Kidney (tissue), 14 donors: ENCODE measurements around the gene SLC35B4. TPM values are rescaled to one million over a fixed set of nuclear protein-coding genes. Genes with fewer than 3 reads are reported as not detected.
"Not testable (repeated sequence)": the region's sequence is repeated elsewhere in the genome, so short reads cannot be mapped to it uniquely, and the experiment has no call there.

Source experiments
- DNase-seq, 5 donors: peaks; one replicate each; pipeline ENCODE4 v3.0.0-alpha.2; 2013 to 2020
- FAIRE-seq: peaks from 2 replicates; lab custom pipeline; 2012; peaks lifted over from hg19 to GRCh38; lab: Jason Lieb, UNC
- H3K27ac ChIP-seq, 2 donors: one replicate each; pipeline ENCODE4 v1.7.0; 2013; ENCODE audit warnings: low read depth in 2 of 2, low read length in 2 of 2, inconsistent platforms in 1 of 2
- H3K27me3 ChIP-seq: one replicate; pipeline ENCODE4 v1.7.1; 2013; ENCODE audit warnings: low read length, inconsistent platforms; ENCODE audit not compliant: control insufficient read depth, insufficient read depth
- H3K36me3 ChIP-seq, 3 donors: one replicate each; pipeline versions ENCODE4 v1.7.0 to v1.7.1; 2013; ENCODE audit warnings: low read length in 3 of 3, control low read depth in 1 of 3, inconsistent platforms in 1 of 3; ENCODE audit not compliant: insufficient read depth in 3 of 3, control insufficient read depth in 2 of 3
- H3K4me1 ChIP-seq, 3 donors: one replicate each; pipeline versions ENCODE4 v1.7.0 to v1.7.1; 2013; ENCODE audit warnings: low read length in 3 of 3, inconsistent platforms in 1 of 3, low read depth in 1 of 3; ENCODE audit not compliant: control insufficient read depth in 2 of 3, insufficient read depth in 2 of 3
- H3K4me3 ChIP-seq, 3 donors: one replicate each; pipeline versions ENCODE4 v1.7.0 to v1.8.1; 2013; ENCODE audit warnings: low read length in 3 of 3, control low read depth in 1 of 3, inconsistent platforms in 1 of 3
- H3K9ac ChIP-seq, 3 donors: one replicate each; pipeline versions ENCODE4 v1.7.0 to v1.7.1; 2013; ENCODE audit warnings: low read length in 3 of 3, control low read depth in 1 of 3, inconsistent platforms in 1 of 3
- H3K9me3 ChIP-seq, 3 donors: one replicate each; pipeline versions ENCODE4 v1.7.0 to v1.7.1; 2013; ENCODE audit warnings: low read length in 3 of 3, control low read depth in 1 of 3, inconsistent platforms in 1 of 3; ENCODE audit not compliant: control insufficient read depth in 2 of 3, insufficient read depth in 1 of 3
- CTCF ChIP-seq: IDR thresholded peaks from 3 replicates; pipeline ENCODE4 v1.5.1; 2012; ENCODE audit warnings: mild to moderate bottlenecking, moderate library complexity, borderline replicate concordance; ENCODE audit not compliant: insufficient read depth; ENCODE audit errors: extremely low read depth
- intact Hi-C: fragments of 100-400 bp; cut with DNase I; formaldehyde crosslinking; loops from one replicate; pipeline ENCODE4 v1.11.1; 2022
- polyA plus RNA-seq: library from polyadenylated mRNA; stranded (reverse); fragments of 350-450 nt; fragmentation: Illumina TruSeq; extraction: RNeasy Lipid Tissue Mini Kit (QIAGEN cat#74804); gene quantifications from one replicate; pipeline ENCODE4 v1.2.3, GENCODE V29; 2014; ENCODE audit warnings: low read depth, low replicate concordance; ENCODE audit not compliant: insufficient read depth
- total RNA-seq: library from RNA; stranded (reverse); fragmentation: NEBNext Ultra II Directional; extraction: Animal tissue kit (Norgen Biotek cat#: 25700); gene quantifications from one replicate; pipeline ENCODE4 v1.2.1, GENCODE V29; 2021
- donor health status: control.
- donor health status: control.
- donor health status: control.
- donor health status: control.
- donor health status: control.
- donor health status: DM: yes; HTN: yes; CAD: no.
- donor health status: Normal renal cell carcinoma (clear cell type).

The SLC35B4 gene
- total and polyA plus RNA-seq, 2 donors from 2014 or later, result 12.9 to 19.6 TPM

- TF ChIP-seq CTCF, result no peak
- peak; percentile 33 for FAIRE-seq
Observed at GRCh38 chr7:134297489-134297888, 19.2 kb downstream of the SLC35B4 start.

GRCh38 chr7:134295982-134296381 is 20.7 kb downstream of the SLC35B4 start:
- H3K4me1 ChIP-seq, H3K9ac ChIP-seq, intact Hi-C loops, DNase-seq, FAIRE-seq, H3K4me3 ChIP-seq, H3K27me3 ChIP-seq, H3K9me3 ChIP-seq, H3K27ac ChIP-seq: not testable (repeated sequence)
- peaks cover 6 to 27% (median 26%) of the 10 kb centered on the region in 3 donors for H3K36me3 ChIP-seq

More at GRCh38 chr7:134297489-134297888, 19.2 kb downstream of the SLC35B4 start:
- Histone ChIP-seq H3K27ac (no peak overlapping the region), H3K9me3 (no peaks in the 10 kb centered on the region), H3K9ac (no peak overlapping the region), H3K4me1 (peaks cover 0 to 12% (median 2%) of the 10 kb centered on the region in 3 donors), H3K36me3 (peaks cover 6 to 35% (median 28%) of the 10 kb centered on the region in 3 donors), H3K27me3 (no peaks in the 10 kb centered on the region), H3K4me3 (no peak overlapping the region)
- intact Hi-C loops, result no loop called here
- DNase-seq, result no peak

- H3K4me3 ChIP-seq, result no peak overlapping the region
- FAIRE-seq (no peak), DNase-seq (peak in 2 of 5 donors; percentile 17 to 27)
- H3K9ac ChIP-seq, result no peak overlapping the region
- no peak for TF ChIP-seq CTCF
- intact Hi-C loops, result no loop called here
- no peaks in the 10 kb centered on the region for H3K27me3 ChIP-seq
- no peaks in the 10 kb centered on the region for H3K9me3 ChIP-seq
- H3K27ac ChIP-seq, result no peak overlapping the region
- H3K4me1 ChIP-seq, result no peaks in the 10 kb centered on the region
- peaks cover 6 to 21% (median 14%) of the 10 kb centered on the region in 3 donors for H3K36me3 ChIP-seq
Observed at GRCh38 chr7:134293002-134293740, 23.6 kb downstream of the SLC35B4 start.

GRCh38 chr7:134290286-134290685 is 26.4 kb downstream of the SLC35B4 start:
- no peak for TF ChIP-seq CTCF
- no peak for FAIRE-seq
- Histone ChIP-seq H3K9me3 (no peaks in the 10 kb centered on the region), H3K4me1 (no peaks in the 10 kb centered on the region), H3K36me3 (peaks cover 2 to 14% (median 11%) of the 10 kb centered on the region in 3 donors), H3K27me3 (no peaks in the 10 kb centered on the region), H3K4me3 (no peak overlapping the region), H3K27ac (no peak overlapping the region), H3K9ac (no peak overlapping the region)
- intact Hi-C loops, result no loop called here
- DNase-seq, result no peak
